GM21619 (cell line): Measurements from ENCODE around the gene RAD51.
"Not testable (repeated sequence)": the region's sequence is repeated elsewhere in the genome, so short reads cannot be mapped to it uniquely, and the experiment has no call there.

Experiments used
- ATAC-seq: cut with Tn5 transposase; IDR thresholded peaks from one replicate; pipeline ENCODE4 v1.9.1; 2021; ENCODE audit not compliant: unreplicated experiment

The RAD51 gene

DNA sequence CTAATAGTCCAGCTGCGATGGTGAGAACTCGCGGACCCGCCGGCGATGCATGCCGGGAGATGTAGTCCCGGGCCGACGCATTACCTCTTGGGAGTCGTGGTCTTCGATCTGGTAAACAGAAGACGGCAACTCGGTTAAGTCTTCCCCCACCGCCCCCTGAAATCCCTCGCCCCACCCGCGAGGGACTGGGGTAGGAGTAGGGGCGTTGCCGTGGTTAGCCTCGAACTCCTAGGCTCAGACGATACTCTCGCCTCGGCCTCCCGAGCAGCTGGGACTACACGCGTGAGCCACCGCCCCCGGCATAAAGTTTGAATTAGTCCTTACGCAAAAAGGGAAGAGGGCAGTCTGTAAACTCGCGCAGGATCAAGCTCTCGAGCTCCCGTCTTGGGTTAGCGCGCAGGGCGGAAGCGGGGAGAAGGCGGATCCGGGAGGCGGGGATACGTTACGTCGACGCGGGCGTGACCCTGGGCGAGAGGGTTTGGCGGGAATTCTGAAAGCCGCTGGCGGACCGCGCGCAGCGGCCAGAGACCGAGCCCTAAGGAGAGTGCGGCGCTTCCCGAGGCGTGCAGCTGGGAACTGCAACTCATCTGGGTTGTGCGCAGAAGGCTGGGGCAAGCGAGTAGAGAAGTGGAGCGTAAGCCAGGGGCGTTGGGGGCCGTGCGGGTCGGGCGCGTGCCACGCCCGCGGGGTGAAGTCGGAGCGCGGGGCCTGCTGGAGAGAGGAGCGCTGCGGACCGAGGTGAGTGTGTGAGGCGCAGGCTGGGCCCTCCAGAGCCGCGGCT, at the start of gene RAD51:
TSS of gene RAD51 (plus strand) at position 487 of the 781 bp plus-strand sequence. CDS start 3,585 bp downstream, outside the sequence.
- peak; percentile 78 for ATAC-seq

DNA sequence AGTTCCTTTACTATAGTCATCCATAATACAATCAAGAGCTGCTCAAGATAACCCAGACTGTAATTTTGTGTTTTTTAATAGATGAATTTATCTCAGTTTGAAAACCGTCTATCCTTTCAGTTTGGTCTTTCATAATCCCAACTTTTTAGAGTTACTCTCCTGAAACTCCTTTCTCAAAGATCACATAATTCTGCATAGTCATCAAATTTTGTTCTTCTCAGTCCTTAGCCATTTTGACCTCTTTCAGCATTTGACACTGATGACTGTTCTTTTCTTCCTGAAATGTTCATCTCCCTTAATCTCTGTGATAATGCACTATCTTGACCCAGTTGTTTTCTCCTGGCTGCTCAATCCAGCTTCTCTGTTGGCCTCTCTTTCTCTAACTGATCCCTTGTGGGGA, 47.5 kb upstream of the RAD51 start:
- no peak for ATAC-seq

DNA sequence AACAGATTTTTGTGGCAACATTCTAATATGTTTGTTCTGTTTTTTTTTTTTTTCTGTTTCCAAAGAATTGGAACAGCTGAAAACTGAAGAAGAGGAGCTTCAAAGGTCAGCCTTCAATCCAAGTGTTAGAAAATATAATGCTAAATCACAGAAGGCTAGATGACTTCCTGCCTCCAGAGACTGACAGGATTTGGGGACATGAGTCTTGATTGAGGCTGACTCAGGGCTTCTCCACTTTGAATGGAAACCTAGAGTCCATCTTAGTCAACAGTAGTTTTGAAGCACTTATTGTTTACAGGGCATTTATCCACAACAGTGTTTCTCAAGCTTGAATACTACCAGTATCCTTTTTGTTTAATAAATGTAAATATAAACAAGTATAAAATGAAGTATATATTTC, 44.5 kb upstream of the RAD51 start:
- no peak for ATAC-seq

DNA sequence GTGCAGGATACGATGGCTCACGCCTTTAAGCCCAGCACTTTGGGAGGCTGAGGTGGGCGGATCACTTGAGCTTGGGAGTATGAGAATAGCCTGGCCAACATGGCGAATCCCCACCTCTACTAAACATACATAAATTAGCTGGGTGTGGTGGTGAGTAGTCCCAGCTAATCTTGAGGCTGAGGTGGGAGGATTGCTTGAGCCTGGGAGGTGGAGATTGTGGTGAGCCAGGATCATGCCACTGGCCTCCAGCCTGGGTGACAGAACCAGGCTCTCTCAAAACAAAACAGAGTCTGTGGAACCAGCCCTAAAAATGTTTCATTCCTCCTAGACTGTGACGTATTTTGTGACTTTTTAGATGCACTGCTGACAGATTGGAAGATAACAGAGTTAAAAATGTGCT, 34.3 kb upstream of the RAD51 start:
- ATAC-seq = no peak

DNA sequence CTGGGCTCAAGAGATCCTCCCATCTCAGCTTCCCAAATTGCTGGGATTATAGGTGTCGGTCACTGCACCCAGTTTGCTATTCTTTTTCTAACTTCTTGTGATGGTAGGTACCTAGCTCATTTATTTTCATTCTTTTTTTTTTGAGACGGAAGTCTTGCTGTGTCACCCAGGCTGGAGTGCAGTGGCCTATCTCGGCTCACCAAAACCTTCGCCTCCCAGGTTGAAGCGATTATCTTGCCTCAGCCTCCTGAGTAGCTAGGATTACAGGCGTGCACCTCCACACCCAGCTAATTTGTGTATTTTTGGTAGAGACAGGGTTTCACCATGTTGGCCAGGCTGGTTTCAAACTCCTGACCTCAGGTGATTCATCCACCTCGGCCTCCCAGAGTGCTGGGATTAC, 30.1 kb upstream of the RAD51 start:
- ATAC-seq = no peak

DNA sequence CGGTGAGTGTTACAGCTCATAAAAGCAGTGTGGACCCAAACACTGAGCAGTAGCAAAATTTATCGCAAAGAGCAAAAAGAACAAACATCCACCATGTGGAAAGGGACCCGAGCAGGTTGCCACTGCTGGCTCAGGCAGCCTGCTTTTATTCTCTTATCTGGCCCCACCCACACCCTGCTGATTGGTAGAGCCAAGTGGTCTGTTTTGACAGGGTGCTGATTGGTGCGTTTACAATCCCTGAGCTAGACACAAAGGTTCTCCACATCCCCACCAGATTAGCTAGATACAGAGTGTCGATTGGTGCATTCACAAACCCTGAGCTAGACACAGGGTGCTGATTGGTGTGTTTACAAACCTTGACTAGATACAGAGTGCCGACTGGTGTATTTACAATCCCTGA, 18.7 kb upstream of the RAD51 start:
- not testable (repeated sequence) for ATAC-seq

DNA sequence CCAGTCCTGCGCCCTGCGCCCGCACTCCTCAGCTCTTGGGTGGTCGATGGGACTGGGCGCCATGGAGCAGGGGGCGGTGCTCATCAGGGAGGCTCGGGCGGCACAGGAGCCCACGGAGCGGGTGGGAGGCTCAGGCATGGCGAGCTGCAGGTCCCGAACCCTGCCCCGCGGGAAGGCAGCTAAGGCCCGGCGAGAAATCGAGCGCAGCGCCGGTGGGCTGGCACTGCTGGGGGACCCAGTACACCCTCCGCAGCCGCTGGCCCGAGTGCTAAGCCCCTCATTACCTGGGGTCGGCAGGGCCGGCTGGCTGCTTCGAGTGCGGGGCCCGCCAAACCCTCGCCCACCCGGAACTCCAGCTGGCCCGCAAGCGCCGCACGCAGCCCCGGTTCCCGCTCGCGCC, 18.1 kb upstream of the RAD51 start:
- ATAC-seq = not testable (repeated sequence)

DNA sequence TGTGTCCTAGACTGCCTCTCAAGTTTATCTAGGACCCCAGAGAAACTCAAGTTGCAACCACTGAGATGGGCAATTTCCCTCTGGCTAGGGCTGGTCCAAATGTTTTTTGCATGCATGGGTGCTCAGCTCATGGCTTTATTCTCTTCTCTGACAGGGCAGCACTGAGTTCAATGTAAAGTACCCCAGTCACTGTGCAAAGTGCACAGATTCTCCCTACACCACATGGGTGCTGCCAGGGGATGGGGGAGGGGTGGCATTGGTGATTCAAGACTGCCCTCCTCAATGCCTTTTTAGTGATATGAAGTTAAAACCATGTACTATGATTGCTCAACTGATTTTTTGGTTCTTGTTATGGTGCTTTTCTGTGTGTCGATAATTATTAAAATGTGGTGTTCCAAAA, 14.8 kb upstream of the RAD51 start:
- ATAC-seq = no peak

DNA sequence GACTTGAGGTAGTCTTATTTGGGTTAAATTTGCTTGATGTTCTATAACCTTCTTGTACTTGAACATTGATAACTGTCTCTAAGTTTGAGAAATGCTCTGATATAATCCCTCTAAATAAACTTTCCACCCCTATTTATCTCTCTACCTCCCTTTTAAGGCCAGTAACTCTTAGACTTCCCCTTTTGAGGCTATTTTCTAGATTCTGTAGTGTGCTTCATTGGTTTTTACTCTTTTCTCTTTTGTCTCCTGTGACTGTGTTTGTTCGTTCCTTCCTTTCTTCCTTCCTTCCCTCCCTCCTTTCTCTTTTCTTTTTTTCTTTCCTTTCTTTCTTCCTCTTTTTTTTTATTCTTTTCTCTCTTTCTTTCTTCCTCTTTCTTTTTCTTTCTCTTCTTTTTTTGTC, 14.0 kb upstream of the RAD51 start:
- ATAC-seq = not testable (repeated sequence)

DNA sequence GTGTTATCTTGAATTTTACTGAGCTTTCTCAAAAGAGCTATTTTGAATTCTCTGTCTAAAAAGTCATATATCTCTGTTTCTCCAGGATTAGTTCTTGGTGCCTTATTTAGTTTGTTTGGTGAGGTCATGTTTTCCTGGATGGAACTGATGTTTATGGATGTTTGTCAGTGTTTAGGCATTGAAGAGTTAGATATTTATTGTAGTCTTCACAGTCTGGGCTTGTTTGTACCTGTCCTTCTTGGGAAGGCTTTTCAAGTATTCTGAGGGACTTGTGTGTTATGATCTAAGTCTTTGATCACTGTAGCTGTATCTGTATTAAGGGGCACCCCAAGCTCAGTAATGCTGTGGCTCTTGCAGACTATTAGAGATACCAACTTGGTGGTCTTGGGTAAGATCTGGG, 10.6 kb upstream of the RAD51 start:
- ATAC-seq = no peak

DNA sequence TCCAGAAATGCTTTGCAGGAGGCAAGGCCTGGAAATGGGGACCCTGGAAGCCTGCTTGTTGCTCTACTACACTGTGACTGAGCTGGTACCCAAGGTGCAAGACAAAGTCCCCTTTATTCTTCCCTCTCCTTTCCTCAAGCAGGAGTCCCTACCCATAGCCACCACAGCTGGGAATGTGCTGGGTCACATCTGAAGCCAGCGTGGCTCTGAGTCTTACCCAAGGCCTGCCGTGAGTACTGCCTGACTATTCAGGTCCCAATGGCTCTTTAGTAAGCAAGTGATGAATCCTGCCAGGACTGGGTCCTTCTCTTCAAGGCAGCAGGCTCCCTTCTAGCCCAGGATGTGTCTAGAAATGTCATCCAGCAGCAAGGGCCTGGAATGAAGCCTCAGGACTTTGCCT, 9.6 kb upstream of the RAD51 start:
- ATAC-seq = no peak

DNA sequence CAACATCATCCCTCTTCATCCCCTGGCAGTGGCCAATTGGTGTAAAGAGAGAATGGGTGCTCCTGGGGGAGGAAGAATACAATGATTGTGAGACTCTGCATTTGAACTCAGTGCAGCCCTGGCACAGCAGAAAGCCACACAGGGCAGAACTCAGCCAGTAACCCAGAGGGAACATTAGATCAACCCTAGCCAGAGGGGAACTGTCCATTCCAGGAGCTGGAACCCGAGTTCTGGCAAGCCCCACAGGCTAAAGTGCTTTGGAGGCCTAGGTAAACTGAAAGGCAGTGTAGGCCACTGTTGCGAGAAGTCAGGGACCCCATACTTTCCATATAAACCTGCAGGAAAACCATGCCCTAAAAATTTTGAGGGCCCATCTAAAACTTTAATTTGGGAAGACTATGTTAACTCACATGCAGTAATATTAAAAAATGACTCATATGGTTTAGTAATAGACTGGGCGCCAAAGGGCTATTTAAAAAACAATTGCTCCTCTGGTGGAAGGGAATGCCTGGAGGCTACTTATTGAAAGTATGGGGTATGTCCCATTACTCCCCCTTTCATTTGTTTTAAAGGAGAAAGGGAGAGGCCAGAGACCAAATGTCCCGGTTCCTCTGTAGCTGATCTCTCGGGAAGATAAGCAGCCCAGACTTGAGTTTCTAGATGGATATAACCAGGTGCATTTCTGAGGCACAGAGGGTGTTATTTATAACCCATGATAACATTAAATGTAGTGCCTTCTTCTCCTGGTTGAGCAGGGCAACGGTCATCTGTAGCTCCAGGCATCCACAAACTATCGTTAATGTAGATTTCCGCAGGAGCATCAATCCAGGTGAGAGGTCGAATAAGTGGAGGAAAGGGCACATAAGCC, 5.8 kb upstream of the RAD51 start:
- ATAC-seq = no peak

DNA sequence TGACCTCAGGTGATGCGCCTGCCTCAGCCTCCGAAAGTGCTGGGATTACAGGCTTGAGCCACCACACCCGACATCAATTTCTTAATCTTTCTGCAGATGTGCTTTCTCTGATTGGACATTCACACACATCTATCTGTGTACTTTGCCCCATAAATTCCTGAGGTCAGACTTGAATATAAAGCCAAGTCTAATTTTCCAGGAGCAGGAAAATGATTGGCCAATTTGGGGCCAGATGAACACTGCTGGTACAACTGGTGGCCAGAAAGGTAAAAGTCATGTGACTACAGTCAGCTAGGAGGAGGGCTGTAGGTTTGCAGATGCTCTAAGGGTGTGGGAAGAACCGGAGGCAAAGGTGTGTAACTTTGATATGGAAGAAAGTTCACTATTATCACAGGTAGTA, 3.2 kb upstream of the RAD51 start:
- no peak for ATAC-seq

DNA sequence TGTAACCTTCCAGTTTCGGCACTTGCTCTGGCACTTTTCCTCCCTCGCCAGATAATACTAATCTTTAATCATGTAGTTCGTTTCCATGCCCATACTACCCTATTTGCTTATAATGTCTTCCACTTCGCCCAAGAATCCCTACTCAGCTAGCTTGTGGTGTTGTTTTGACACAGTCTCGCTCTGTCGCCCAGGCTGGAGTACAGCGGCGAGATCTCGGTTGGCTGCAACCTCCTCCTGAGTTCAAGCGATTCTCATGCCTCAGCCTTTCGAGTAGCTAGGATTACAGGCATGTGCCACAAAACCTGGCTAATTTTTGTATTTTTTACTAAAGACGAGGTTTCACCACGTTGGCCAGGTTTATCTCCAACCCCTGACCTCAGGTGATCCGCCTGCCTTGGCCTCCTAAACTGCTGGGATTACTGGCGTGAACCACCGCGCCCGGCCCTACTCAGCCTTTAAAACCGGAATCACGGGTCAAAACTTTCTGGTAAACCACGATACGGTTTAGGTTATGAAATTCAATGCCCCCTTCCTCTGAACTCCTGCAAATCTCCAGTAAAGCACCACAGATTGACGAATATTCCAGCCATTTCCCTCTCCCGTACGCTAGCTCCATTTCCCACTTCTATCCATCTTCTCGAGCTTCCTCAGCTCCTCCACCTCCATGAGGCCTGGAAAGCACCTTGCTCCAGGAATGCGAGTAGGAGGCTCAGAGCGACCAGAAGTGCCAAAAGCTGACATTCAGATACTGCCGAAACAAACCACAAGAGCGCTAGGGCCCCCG, 878 bp upstream of the RAD51 start:
- peak; percentile 3 for ATAC-seq

DNA sequence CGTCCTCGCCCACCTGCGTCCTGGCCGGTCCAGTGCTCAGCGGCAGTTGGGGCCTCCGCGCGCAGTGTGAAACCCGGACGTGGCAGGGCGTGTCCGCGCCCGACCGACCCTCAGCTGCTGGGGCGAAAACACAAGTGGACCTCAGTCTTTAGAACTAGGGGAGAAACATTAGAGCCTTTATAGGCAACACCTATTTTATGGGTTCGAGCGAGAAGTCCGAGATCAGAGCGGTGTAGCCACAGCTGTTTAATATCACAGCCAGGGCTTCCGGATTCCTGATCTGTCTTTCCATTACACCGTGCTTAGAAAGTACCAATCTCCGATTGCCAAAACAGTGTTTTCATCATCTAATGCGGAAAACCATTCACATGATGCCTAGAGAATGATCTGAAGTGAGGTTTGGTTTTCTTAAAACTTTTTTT, 506 bp downstream of the RAD51 start:
- peak; percentile 30 for ATAC-seq

DNA sequence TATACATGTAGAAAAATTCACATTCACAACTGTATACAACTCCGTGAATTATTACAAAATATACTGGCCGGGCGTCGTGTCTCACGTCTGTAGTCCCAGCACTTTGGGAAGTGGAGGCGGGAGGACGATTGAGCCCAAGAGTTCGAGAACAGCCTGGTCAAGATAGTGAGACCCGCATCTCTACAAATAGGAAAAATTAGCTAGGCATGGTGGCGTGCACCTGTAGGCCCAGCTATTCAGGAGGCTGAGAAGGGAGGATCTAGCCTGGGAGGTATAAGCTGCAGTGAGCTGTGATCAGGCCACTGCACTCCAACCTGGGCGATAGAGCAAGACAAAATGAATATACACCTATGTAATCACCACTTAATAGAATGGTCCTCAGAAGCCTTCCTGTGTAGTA, 1.3 kb downstream of the RAD51 start:
- ATAC-seq = no peak

DNA sequence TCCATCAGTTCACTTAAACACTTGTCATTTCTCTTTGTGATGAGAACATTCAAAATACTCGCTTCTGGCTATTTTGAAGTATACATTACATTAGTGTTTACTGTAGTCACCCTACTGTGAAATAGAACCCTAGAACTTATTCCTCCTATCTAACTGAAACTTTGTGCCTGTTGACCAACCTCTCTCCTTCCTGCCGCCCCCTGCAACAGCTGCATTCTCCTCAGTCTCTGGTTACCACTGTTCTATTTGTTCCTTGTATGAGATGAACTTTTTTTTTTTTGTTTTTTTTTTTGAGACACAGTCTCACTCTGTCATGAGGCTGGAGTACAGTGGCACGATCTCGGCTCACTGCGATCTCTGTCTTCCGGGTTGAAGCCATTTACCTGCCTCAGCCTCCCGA, 2.9 kb downstream of the RAD51 start:
- ATAC-seq = no peak

DNA sequence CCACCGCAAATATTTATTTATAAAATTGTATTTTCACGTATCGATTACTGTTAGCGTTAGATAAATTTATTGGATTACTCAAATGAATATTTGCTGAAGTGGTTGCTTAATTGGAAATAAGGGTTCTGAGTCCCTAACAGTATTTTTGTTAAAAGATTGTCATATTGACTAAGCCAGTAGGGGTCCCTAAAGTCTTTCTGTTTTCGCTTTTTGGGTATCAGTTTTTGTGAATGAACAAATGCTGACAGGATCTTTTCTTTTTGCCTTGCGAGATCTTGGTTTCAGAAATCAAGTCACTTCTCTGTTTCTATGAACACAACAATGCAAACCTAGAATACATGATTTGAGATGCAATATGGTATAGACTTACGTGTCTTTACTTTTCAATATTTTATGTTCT, 7.1 kb downstream of the RAD51 start:
- no peak for ATAC-seq

DNA sequence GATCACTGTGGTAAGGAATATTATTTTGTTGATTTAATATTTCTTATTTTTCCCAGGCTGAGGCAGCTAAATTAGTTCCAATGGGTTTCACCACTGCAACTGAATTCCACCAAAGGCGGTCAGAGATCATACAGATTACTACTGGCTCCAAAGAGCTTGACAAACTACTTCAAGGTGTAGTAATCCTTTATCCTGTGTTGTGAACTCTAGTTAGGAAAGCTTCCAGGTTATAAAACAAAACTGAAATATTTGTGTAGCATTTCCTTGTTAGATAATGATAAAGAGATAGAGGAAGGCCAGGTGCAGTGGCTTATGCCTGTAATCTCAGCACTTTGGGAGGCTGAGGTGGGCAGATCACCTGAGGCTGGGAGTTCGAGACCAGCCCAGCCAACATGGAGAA, 11.1 kb downstream of the RAD51 start:
- ATAC-seq = no peak

DNA sequence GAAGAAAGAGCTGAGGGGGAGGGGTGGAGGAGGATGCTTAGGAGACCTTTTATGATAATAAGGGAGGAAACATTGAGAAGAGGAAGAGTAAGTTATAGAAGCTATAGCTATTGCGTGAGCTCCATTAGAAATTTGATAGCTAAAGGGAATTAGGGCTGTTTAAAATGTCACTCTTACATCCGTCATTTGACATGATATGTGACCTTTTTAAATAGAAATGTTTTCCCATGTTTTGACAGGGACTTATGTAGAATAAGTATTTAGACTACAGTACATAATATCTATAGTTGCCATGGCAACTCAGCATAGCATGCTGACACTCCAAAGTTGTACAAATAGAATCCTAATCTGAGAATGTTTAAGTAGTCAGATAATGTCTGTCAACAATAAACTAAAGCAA, 19.2 kb downstream of the RAD51 start:
- no peak for ATAC-seq

DNA sequence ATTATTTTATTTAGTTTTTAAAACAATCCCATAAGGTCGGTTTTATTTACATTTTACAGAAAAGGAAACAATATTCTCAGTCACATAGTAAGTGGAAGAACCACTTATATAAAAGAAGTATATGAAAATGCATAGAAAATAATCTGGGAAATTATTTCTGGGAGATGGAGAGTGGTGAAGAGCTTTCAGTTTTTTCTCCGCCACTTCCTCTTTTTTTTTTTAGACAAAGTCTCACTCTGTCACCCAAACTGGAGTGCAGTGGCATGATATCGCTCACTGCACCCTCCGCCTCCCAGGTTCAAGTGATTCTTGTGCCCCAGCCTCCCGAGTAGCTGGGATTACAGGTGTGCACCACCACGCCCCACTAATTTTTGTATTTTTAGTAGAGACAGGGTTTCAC, 21.2 kb downstream of the RAD51 start:
- no peak for ATAC-seq
